ENCODE data around the gene TAP1.
"Not testable (repeated sequence)": the region's sequence is repeated elsewhere in the genome, so short reads cannot be mapped to it uniquely, and the experiment has no call there.

Gene TAP1, protein sequence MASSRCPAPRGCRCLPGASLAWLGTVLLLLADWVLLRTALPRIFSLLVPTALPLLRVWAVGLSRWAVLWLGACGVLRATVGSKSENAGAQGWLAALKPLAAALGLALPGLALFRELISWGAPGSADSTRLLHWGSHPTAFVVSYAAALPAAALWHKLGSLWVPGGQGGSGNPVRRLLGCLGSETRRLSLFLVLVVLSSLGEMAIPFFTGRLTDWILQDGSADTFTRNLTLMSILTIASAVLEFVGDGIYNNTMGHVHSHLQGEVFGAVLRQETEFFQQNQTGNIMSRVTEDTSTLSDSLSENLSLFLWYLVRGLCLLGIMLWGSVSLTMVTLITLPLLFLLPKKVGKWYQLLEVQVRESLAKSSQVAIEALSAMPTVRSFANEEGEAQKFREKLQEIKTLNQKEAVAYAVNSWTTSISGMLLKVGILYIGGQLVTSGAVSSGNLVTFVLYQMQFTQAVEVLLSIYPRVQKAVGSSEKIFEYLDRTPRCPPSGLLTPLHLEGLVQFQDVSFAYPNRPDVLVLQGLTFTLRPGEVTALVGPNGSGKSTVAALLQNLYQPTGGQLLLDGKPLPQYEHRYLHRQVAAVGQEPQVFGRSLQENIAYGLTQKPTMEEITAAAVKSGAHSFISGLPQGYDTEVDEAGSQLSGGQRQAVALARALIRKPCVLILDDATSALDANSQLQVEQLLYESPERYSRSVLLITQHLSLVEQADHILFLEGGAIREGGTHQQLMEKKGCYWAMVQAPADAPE

GRCh38 chr6:32853541-32854375 is at the start of gene TAP1, which contains the start of gene PSMB9:
Gene TAP1, minus strand, starts transcription at chr6:32853704. Its CDS starts 68 bp downstream, at chr6:32853636.
Gene PSMB9, plus strand, starts transcription at chr6:32854192. Its CDS starts 38 bp downstream, at chr6:32854230.
- TF ChIP-seq POLR2A (IDR thresholded peaks at IDR 0.05; ENCODE audit: low read length), result peak; percentile 69
- no peak for TF ChIP-seq GATA1 (IDR thresholded peaks at IDR 0.05; ENCODE audit: low read depth, low read length)

DNA sequence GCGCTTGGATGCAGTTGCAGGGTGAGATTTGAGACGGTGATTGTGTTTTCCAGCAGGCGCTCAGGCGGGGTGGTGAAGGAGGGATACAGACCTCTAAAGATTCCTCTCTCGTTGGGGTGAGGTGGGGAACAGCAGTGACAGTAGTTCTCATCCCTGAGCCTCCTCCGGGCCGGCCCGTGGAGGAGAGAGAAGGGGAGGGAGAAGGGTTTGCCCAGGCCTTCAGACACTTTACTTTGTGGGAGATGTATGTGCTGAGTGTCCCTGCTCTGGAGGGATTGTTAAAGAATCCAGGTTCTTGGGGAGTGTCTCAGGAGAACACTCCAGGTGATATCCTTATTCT is 41.5 kb upstream of the TAP1 start:
- no peak for TF ChIP-seq GATA1 (IDR thresholded peaks at IDR 0.05; ENCODE audit: low read depth, low read length)
- TF ChIP-seq POLR2A (IDR thresholded peaks at IDR 0.05; ENCODE audit: low read length), result peak; percentile 4
- DNase-seq, result no peak

More at GRCh38 chr6:32853541-32854375, at the start of gene TAP1, which contains the start of gene PSMB9:
- DNase-seq, result peak; percentile 92 to 96

GRCh38 chr6:32894085-32895005 is 40.8 kb upstream of the TAP1 start:
- DNase-seq, result peak; percentile 94 to 97
- TF ChIP-seq GATA1 (IDR thresholded peaks at IDR 0.05; ENCODE audit: low read depth, low read length) (no peak), POLR2A (IDR thresholded peaks at IDR 0.05; ENCODE audit: low read length) (peak; percentile 79)

- DNase-seq, result no peak
- TF ChIP-seq GATA1 (IDR thresholded peaks at IDR 0.05; ENCODE audit: low read depth, low read length), result no peak
- no peak for TF ChIP-seq POLR2A (IDR thresholded peaks at IDR 0.05; ENCODE audit: low read length)
Measured at GRCh38 chr6:32890831-32891230, 37.3 kb upstream of the TAP1 start.

DNA sequence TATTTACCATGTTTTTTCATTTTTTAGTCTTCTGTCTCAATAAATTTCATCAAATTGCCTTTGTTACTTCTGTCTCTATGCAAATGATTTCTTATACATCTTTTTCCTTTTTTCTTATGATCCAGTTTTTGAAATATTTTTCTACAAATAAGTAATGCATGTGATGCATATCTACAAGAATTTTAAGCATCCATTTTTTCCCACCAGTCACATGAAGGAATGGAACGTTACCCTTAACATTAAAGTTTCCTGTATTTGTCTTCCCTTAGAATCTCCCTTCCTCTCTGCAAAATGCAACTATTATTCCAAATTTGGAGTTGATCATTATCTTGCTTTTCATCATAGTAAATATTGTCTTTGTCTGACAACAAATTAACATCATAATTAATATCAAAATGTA is 36.0 kb upstream of the TAP1 start:
- TF ChIP-seq POLR2A (IDR thresholded peaks at IDR 0.05; ENCODE audit: low read length) (no peak), GATA1 (IDR thresholded peaks at IDR 0.05; ENCODE audit: low read depth, low read length) (no peak)
- DNase-seq, result no peak

DNA sequence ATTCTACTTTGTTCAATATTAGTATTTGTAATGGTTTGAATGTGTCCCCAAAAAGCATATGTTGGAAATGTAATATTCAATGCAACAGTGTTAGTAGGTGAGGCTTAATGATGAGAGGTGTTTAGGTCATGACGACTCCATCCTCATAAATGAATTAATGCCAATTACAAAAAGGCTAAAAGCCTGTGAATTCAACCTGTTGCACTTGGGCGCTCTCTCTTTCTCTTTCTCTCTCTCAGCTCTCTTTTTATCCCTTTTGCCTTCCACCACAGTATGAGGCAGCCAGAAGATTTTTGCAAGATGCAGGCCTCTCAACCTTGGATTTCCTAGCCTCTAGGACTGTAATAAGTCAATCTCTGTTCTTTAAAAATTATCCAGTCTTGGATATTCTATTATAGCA is 35.1 kb upstream of the TAP1 start:
- DNase-seq, result no peak
- TF ChIP-seq POLR2A (IDR thresholded peaks at IDR 0.05; ENCODE audit: low read length), result no peak
- TF ChIP-seq GATA1 (IDR thresholded peaks at IDR 0.05; ENCODE audit: low read depth, low read length), result no peak

- no peak for DNase-seq
- no peak for TF ChIP-seq POLR2A (IDR thresholded peaks at IDR 0.05; ENCODE audit: low read length)
- TF ChIP-seq GATA1 (IDR thresholded peaks at IDR 0.05; ENCODE audit: low read depth, low read length), result no peak
Measured at GRCh38 chr6:32887616-32888015, 34.1 kb upstream of the TAP1 start.

GRCh38 chr6:32886681-32887383 is 33.3 kb upstream of the TAP1 start:
- DNase-seq, result no peak
- no peak for TF ChIP-seq POLR2A (IDR thresholded peaks at IDR 0.05; ENCODE audit: low read length)
- TF ChIP-seq GATA1 (IDR thresholded peaks at IDR 0.05; ENCODE audit: low read depth, low read length), result no peak

DNA sequence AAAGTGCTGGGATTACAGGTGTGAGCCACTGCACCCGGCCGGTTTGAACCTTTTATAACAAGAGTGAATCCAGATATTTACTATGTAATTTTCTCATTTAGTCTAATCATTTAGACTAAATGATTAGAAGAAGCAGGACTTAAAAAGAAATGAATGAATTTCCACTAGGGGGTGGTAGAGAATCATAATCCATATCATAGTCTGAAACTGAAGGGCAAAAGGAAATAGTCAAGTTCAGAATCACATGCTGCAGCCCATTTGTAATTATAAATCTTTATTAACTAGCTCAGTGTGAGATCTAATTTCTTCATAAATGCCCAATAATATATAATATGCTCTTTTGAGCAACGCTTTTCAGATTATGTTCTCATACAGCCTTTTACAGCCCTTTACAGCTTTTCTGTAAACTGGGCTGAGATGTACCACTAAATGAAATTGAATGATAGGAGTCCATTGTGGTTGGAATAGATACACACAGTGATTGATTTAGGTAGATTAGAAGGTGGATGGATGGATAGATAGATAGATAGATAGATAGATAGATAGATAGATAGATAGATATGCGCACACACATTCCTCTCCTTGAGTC is 32.3 kb upstream of the TAP1 start:
- peak; percentile 78 to 86 for DNase-seq
- TF ChIP-seq GATA1 (IDR thresholded peaks at IDR 0.05; ENCODE audit: low read depth, low read length) (no peak), POLR2A (IDR thresholded peaks at IDR 0.05; ENCODE audit: low read length) (no peak)

DNA sequence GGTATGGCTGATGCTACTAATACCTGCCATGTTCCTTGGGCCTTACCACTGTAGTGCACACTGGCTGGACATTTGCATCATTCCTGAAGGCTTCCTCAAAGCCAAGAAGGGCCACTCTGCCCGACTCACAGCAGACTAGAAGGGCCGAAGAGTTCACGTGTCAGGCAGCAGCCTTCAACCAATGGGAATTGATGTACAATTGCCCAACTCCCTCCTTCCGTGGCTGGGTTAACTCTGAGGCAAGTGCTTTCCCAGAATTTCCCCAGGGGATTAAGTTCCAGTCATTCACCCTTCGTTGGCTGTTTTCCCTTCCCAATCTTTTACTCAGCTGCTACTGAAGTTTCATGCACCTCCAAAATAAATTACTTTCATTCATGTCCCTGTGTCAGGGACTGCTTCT is 30.3 kb upstream of the TAP1 start:
- no peak for DNase-seq
- TF ChIP-seq GATA1 (IDR thresholded peaks at IDR 0.05; ENCODE audit: low read depth, low read length) (no peak), POLR2A (IDR thresholded peaks at IDR 0.05; ENCODE audit: low read length) (no peak)

- no peak for DNase-seq
- TF ChIP-seq GATA1 (IDR thresholded peaks at IDR 0.05; ENCODE audit: low read depth, low read length), result no peak
- TF ChIP-seq POLR2A (IDR thresholded peaks at IDR 0.05; ENCODE audit: low read length), result no peak
Measured at GRCh38 chr6:32882879-32883250, 29.4 kb upstream of the TAP1 start.

- not testable (repeated sequence) for DNase-seq
Measured at GRCh38 chr6:32880962-32881361, 27.5 kb upstream of the TAP1 start.

Measured in erythroblast (primary cell).